ENCODE data around the gene IKBKE.
A peak's percentile ranks its signal among the peaks of the same experiment; 100 is the strongest.

Gene IKBKE

GRCh38 chr1:206469933-206470691 lies at the start of gene IKBKE:
TSS of gene IKBKE (plus strand) at chr1:206470476. CDS start at chr1:206473228, 2,752 bp downstream.
- DNase-seq: no peak

GRCh38 chr1:206421616-206422340 lies 48.5 kb upstream of the IKBKE start:
- peak; percentile 26 for DNase-seq

- peak; percentile 79 for DNase-seq
These were observed 47.8 kb upstream of the IKBKE start for GRCh38 chr1:206422525-206422924.

- DNase-seq: peak; percentile 51
These were observed 43.0 kb upstream of the IKBKE start for GRCh38 chr1:206427291-206427690.

GRCh38 chr1:206429421-206429820 lies 40.9 kb upstream of the IKBKE start:
- no peak for DNase-seq

GRCh38 chr1:206430031-206430983 lies 40.0 kb upstream of the IKBKE start:
- DNase-seq: no peak

GRCh38 chr1:206435445-206435844 lies 34.8 kb upstream of the IKBKE start:
- no peak for DNase-seq

- DNase-seq: no peak
These were observed 31.7 kb upstream of the IKBKE start for GRCh38 chr1:206438554-206438953.

- no peak for DNase-seq
These were observed 31.1 kb upstream of the IKBKE start for GRCh38 chr1:206439205-206439604.

GRCh38 chr1:206441336-206441967 lies 28.8 kb upstream of the IKBKE start:
- no peak for DNase-seq

GRCh38 chr1:206442101-206442500 lies 28.2 kb upstream of the IKBKE start:
- no peak for DNase-seq

- DNase-seq: peak; percentile 47
These were observed 25.2 kb upstream of the IKBKE start for GRCh38 chr1:206445116-206445515.

- DNase-seq: peak; percentile 98
These were observed 24.3 kb upstream of the IKBKE start for GRCh38 chr1:206445911-206446356.

- peak; percentile 36 for DNase-seq
These were observed 23.4 kb upstream of the IKBKE start for GRCh38 chr1:206446688-206447421.

GRCh38 chr1:206447422-206447765 lies 22.9 kb upstream of the IKBKE start:
- no peak for DNase-seq

GRCh38 chr1:206447792-206448191 lies 22.5 kb upstream of the IKBKE start:
- no peak for DNase-seq

- DNase-seq: no peak
These were observed 21.8 kb upstream of the IKBKE start for GRCh38 chr1:206448471-206448870.

- DNase-seq: no peak
These were observed 20.7 kb upstream of the IKBKE start for GRCh38 chr1:206449565-206449964.

- no peak for DNase-seq
These were observed 20.0 kb upstream of the IKBKE start for GRCh38 chr1:206450281-206450680.

GRCh38 chr1:206451134-206451686 lies 19.1 kb upstream of the IKBKE start:
- DNase-seq: no peak

- DNase-seq: no peak
These were observed 17.2 kb upstream of the IKBKE start for GRCh38 chr1:206453111-206453510.

GRCh38 chr1:206455289-206455665 lies 15.0 kb upstream of the IKBKE start:
- DNase-seq: no peak
